Mesenchymal stem cell (in vitro differentiated cells and primary cell): ENCODE data around the gene NRXN3.

Experiments used
- DNase-seq: peaks from one replicate; pipeline ENCODE4 v3.0.0-alpha.2; 2013
- H2AFZ ChIP-seq: one replicate; pipeline ENCODE4 v1.6.1; 2013; ENCODE audit warnings: low read depth, mild to moderate bottlenecking, control low read depth, inconsistent platforms, low read length, moderate library complexity
- H2AK5ac ChIP-seq: 2 replicates; pipeline ENCODE4 v1.6.1; 2013; ENCODE audit warnings: low read length, moderate library complexity, mild to moderate bottlenecking, inconsistent platforms; ENCODE audit not compliant: severe bottlenecking
- H2BK120ac ChIP-seq: one replicate; pipeline ENCODE4 v1.6.1; 2013; ENCODE audit warnings: low read depth, mild to moderate bottlenecking, inconsistent platforms, low read length, moderate library complexity
- H2BK12ac ChIP-seq, 2 experiments: one replicate each; pipeline ENCODE4 v1.6.1; 2013; ENCODE audit warnings: inconsistent platforms in 2 of 2, low read length in 2 of 2, mild to moderate bottlenecking in 2 of 2, moderate library complexity in 2 of 2, control low read depth in 1 of 2
- H2BK15ac ChIP-seq: one replicate; pipeline ENCODE4 v1.6.1; 2013; ENCODE audit warnings: mild to moderate bottlenecking, low read depth, inconsistent platforms; ENCODE audit not compliant: poor library complexity, severe bottlenecking
- H2BK5ac ChIP-seq: 2 replicates; pipeline ENCODE4 v1.6.1; 2013; ENCODE audit warnings: low read depth, mild to moderate bottlenecking, low read length, control low read depth, inconsistent platforms; ENCODE audit not compliant: poor library complexity, severe bottlenecking
- H3K14ac ChIP-seq, 2 experiments: one replicate each; pipeline ENCODE4 v1.6.1; 2013; ENCODE audit warnings: inconsistent platforms in 2 of 2, low read length in 2 of 2, control low read depth in 1 of 2, mild to moderate bottlenecking in 1 of 2, moderate library complexity in 1 of 2
- H3K18ac ChIP-seq, 2 experiments: one replicate each; pipeline ENCODE4 v1.6.1; 2013; ENCODE audit warnings: inconsistent platforms in 2 of 2, low read length in 2 of 2, control low read depth in 1 of 2, low read depth in 1 of 2, mild to moderate bottlenecking in 1 of 2
- H3K23ac ChIP-seq, 2 experiments: one replicate each; pipeline ENCODE4 v1.6.1; 2013; ENCODE audit warnings: inconsistent platforms in 2 of 2, low read length in 2 of 2, mild to moderate bottlenecking in 2 of 2, moderate library complexity in 2 of 2, control low read depth in 1 of 2
- H3K27ac ChIP-seq: 2 replicates; pipeline ENCODE4 v1.5.1; 2013; ENCODE audit warnings: mild to moderate bottlenecking, moderate library complexity, low read length, control low read depth, inconsistent platforms; ENCODE audit not compliant: poor library complexity, severe bottlenecking
- H3K27me3 ChIP-seq, 2 experiments: 2 replicates each; pipeline versions ENCODE4 v1.6.1 to v1.7.0; 2013; ENCODE audit warnings: low read length in 2 of 2, mild to moderate bottlenecking in 2 of 2, moderate library complexity in 2 of 2, control low read depth in 1 of 2, inconsistent platforms in 1 of 2; ENCODE audit not compliant: control insufficient read depth in 1 of 2, insufficient read depth in 1 of 2
- H3K36me3 ChIP-seq, 2 experiments: 2 replicates each; pipeline versions ENCODE4 v1.6.1 to v1.7.0; 2013; ENCODE audit warnings: low read length in 2 of 2, control low read depth in 1 of 2, inconsistent platforms in 1 of 2, low read depth in 1 of 2, mild to moderate bottlenecking in 1 of 2; ENCODE audit not compliant: insufficient read depth in 2 of 2, control insufficient read depth in 1 of 2
- H3K4ac ChIP-seq, 2 experiments: one replicate each; pipeline ENCODE4 v1.6.1; 2013; ENCODE audit warnings: inconsistent platforms in 2 of 2, low read length in 2 of 2, mild to moderate bottlenecking in 2 of 2, moderate library complexity in 2 of 2, control low read depth in 1 of 2, low read depth in 1 of 2
- H3K4me1 ChIP-seq: 2 replicates; pipeline ENCODE4 v1.6.1; 2013; ENCODE audit warnings: low read depth, low read length, control low read depth; ENCODE audit not compliant: control insufficient read depth, insufficient read depth
- H3K4me2 ChIP-seq: 2 replicates; pipeline ENCODE4 v1.6.1; 2013; ENCODE audit warnings: low read length, mild to moderate bottlenecking, inconsistent platforms; ENCODE audit not compliant: poor library complexity, severe bottlenecking
- H3K4me3 ChIP-seq, 2 experiments: 2 replicates each; pipeline versions ENCODE4 v1.5.1 to v1.7.0; 2013; ENCODE audit warnings: low read length in 2 of 2, mild to moderate bottlenecking in 2 of 2, control low read depth in 1 of 2, low read depth in 1 of 2; ENCODE audit not compliant: insufficient read depth in 1 of 2
- H3K79me1 ChIP-seq: replicated peaks from 2 replicates; pipeline ENCODE4 v1.6.1; 2013; ENCODE audit warnings: mild to moderate bottlenecking, control low read depth, low read length, inconsistent platforms; ENCODE audit not compliant: poor library complexity, severe bottlenecking
- H3K9ac ChIP-seq: 2 replicates; pipeline ENCODE4 v1.7.0; 2013; ENCODE audit warnings: mild to moderate bottlenecking, low read length, moderate library complexity
- H3K9me3 ChIP-seq: 2 replicates; pipeline ENCODE4 v1.7.0; 2013; ENCODE audit warnings: mild to moderate bottlenecking, low read length; ENCODE audit not compliant: control insufficient read depth
- H4K8ac ChIP-seq: one replicate; pipeline ENCODE4 v1.6.1; 2013; ENCODE audit warnings: inconsistent platforms, mild to moderate bottlenecking, low read length, moderate library complexity
- H4K91ac ChIP-seq: one replicate; pipeline ENCODE4 v1.6.1; 2013; ENCODE audit warnings: mild to moderate bottlenecking, low read length, inconsistent platforms
- WGBS: methylation state at CpG from one replicate; pipeline ENCODE4 v1.1.7; 2013; ENCODE audit warnings: mixed read lengths; 5-methylcytosine and 5-hydroxymethylcytosine counted together

NRXN3 gene

DNA sequence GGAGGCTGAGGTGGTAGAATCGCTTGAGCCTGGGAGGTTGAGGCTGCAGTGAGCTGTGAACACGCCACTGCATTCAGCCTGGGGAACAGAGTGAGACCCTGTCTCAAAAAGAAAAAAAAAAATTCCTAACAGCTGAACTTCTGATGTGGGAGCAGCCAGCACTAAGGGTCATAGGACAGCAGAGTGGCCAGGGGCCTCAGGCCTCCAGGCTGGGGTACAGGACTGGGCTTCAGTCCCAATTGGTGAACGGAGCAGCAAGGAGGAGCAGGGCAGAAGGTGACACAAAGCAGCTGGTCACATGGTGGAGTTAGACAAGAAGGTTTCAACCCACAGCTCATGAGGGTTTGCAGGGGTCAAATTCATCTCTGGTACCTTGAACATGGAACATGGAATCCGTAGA is 40.8 kb upstream of the NRXN3 start:
- no peaks in the 10 kb centered on the region for H3K4me1 ChIP-seq
- H2BK12ac ChIP-seq: no peak overlapping the region
- no peak overlapping the region for H3K4me2 ChIP-seq
- peaks cover 0 to 2% of the 10 kb centered on the region in 2 experiments for H3K27me3 ChIP-seq
- WGBS: 65% methylated on average over 4 of the region's 4 CpGs
- H3K18ac ChIP-seq: no peak overlapping the region
- no peak overlapping the region for H3K23ac ChIP-seq
- H3K4me3 ChIP-seq: no peak overlapping the region
- no peaks in the 10 kb centered on the region for H3K9me3 ChIP-seq
- no peak overlapping the region for H2BK120ac ChIP-seq
- no peak overlapping the region for H4K8ac ChIP-seq
- H2BK15ac ChIP-seq: no peak overlapping the region
- H3K14ac ChIP-seq: no peak overlapping the region
- H2AFZ ChIP-seq: no peak overlapping the region
- H3K4ac ChIP-seq: no peak overlapping the region
- H3K79me1 ChIP-seq: no peaks in the 10 kb centered on the region
- H3K9ac ChIP-seq: no peak overlapping the region
- H3K36me3 ChIP-seq: no peaks in the 10 kb centered on the region
- no peak overlapping the region for H2BK5ac ChIP-seq
- DNase-seq: no peak
- H4K91ac ChIP-seq: no peak overlapping the region
- H3K27ac ChIP-seq: no peak overlapping the region
- no peak overlapping the region for H2AK5ac ChIP-seq

GRCh38 chr14:78130356-78130755 is 39.8 kb upstream of the NRXN3 start:
- Histone ChIP-seq H3K9me3 (no peaks in the 10 kb centered on the region), H3K23ac (no peak overlapping the region), H2BK5ac (no peak overlapping the region), H2BK120ac (no peak overlapping the region), H2AFZ (no peak overlapping the region), H2BK15ac (no peak overlapping the region), H2BK12ac (no peak overlapping the region), H3K4me1 (no peaks in the 10 kb centered on the region), H2AK5ac (no peak overlapping the region), H3K14ac (no peak overlapping the region), H4K8ac (no peak overlapping the region), H3K79me1 (no peaks in the 10 kb centered on the region), H3K4ac (no peak overlapping the region), H3K36me3 (no peaks in the 10 kb centered on the region), H4K91ac (no peak overlapping the region), H3K27ac (no peak overlapping the region), H3K4me2 (no peak overlapping the region), H3K27me3 (peaks cover 0 to 2% of the 10 kb centered on the region in 2 experiments), H3K4me3 (no peak overlapping the region), H3K18ac (no peak overlapping the region), H3K9ac (no peak overlapping the region)
- WGBS: 60% methylated on average over 1 of the region's 1 CpG
- DNase-seq: no peak

DNA sequence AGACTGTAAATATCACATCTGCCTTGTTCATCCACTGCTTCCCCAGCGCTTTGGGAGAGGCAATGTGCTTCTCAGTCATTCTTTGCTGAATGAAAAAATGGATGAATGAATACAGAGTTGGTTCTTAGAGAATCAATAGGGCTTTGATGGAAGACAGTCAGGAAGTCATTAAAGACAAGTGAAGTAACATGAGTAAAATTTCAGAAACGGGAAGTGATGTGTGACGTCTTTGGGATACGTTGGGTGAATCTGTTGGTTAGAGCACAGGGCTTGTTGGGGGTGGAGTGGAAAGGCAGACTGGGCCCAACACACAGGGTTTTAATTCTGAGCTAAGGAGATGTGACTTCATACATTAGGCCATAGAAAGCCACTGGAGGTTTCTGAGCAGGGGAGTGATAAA is 39.0 kb upstream of the NRXN3 start:
- no peak for DNase-seq
- H2BK5ac ChIP-seq: no peak overlapping the region
- H3K14ac ChIP-seq: no peak overlapping the region
- no peak overlapping the region for H2AFZ ChIP-seq
- H3K27me3 ChIP-seq: peaks cover 0 to 2% of the 10 kb centered on the region in 2 experiments
- no peak overlapping the region for H4K91ac ChIP-seq
- no peak overlapping the region for H3K4ac ChIP-seq
- no peaks in the 10 kb centered on the region for H3K79me1 ChIP-seq
- H2BK15ac ChIP-seq: no peak overlapping the region
- H3K23ac ChIP-seq: no peak overlapping the region
- WGBS: 80% methylated on average over 4 of the region's 4 CpGs
- H4K8ac ChIP-seq: no peak overlapping the region
- H3K4me3 ChIP-seq: no peak overlapping the region
- H3K4me1 ChIP-seq: no peaks in the 10 kb centered on the region
- no peak overlapping the region for H3K18ac ChIP-seq
- H3K27ac ChIP-seq: no peak overlapping the region
- H3K9ac ChIP-seq: no peak overlapping the region
- H3K9me3 ChIP-seq: no peaks in the 10 kb centered on the region
- no peak overlapping the region for H2BK12ac ChIP-seq
- no peak overlapping the region for H2AK5ac ChIP-seq
- H3K4me2 ChIP-seq: no peak overlapping the region
- H3K36me3 ChIP-seq: no peaks in the 10 kb centered on the region
- no peak overlapping the region for H2BK120ac ChIP-seq

DNA sequence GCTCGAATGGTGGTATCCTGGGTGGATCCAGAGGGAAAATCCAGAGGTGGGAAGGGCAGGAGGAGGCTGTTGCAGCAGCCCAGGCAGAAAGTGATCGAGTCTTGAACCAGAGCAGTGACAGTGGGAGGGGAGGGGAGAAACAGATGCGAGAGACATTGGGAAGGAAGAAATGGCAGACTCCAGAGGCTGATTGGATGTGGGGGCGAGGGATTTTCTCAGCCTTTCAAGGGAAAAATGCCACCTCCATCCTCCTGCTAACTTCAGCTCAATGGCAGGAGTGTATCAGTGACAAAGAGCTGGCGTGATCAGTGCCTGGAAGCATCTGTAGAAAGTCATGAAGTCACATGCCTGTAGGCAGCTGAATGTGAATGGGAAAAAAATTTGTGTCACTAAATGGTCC is 38.6 kb upstream of the NRXN3 start:
- WGBS: 77% methylated on average over 4 of the region's 5 CpGs
- no peak overlapping the region for H3K14ac ChIP-seq
- no peak overlapping the region for H2BK120ac ChIP-seq

More for the DNA sequence above, 38.6 kb upstream of the NRXN3 start:
- Histone ChIP-seq H3K4me3 (no peak overlapping the region), H2BK15ac (no peak overlapping the region), H3K23ac (no peak overlapping the region), H2AK5ac (no peak overlapping the region), H3K4ac (no peak overlapping the region), H3K4me1 (no peaks in the 10 kb centered on the region), H2AFZ (no peak overlapping the region), H2BK5ac (no peak overlapping the region), H3K9me3 (no peaks in the 10 kb centered on the region), H3K79me1 (no peaks in the 10 kb centered on the region), H4K8ac (no peak overlapping the region), H3K18ac (no peak overlapping the region), H3K36me3 (no peaks in the 10 kb centered on the region), H3K27me3 (peaks cover 0 to 2% of the 10 kb centered on the region in 2 experiments), H3K9ac (no peak overlapping the region), H2BK12ac (no peak overlapping the region), H3K27ac (no peak overlapping the region), H4K91ac (no peak overlapping the region), H3K4me2 (no peak overlapping the region)
- DNase-seq: no peak
